H1 (cell line): Measurements from ENCODE around the gene VPS26B. TPM values are rescaled to one million over a fixed set of nuclear protein-coding genes. Genes with fewer than 3 reads are reported as not detected.

ENCODE experiments used
- CTCF ChIA-PET: fragments of 300-600 bp; sonication (Branson Sonifier 250); formaldehyde crosslinking; loops from one replicate; lab custom pipeline; 2021; ENCODE audit not compliant: partially characterized antibody; lab: Charles Lee
- POLR2A ChIA-PET: fragments of 300-600 bp; sonication (Branson Sonifier 250); formaldehyde crosslinking; loops from one replicate; lab custom pipeline; 2021; ENCODE audit warnings: inconsistent platforms; ENCODE audit not compliant: partially characterized antibody; lab: Charles Lee
- DNase-seq, 2 experiments: peaks; one replicate each; pipeline versions ENCODE4 v3.0.0 to v3.0.0-alpha.2; 2010 to 2022; ENCODE audit warnings: low spot score in 2 of 2, low read depth in 1 of 2, mixed read lengths in 1 of 2
- FAIRE-seq: peaks from 2 replicates; lab custom pipeline; 2011; peaks lifted over from hg19 to GRCh38; lab: Jason Lieb, UNC
- H2AFZ ChIP-seq: 2 replicates; pipeline ENCODE4 v1.8.1; 2012; ENCODE audit warnings: low read length, inconsistent platforms
- H2AK5ac ChIP-seq: 2 replicates; pipeline ENCODE4 v1.6.1; 2013; ENCODE audit warnings: low read depth, low read length
- H2BK120ac ChIP-seq: replicated peaks from 2 replicates; pipeline ENCODE3; 2013; ENCODE audit warnings: low read depth, low read length, inconsistent platforms
- H2BK12ac ChIP-seq: 2 replicates; pipeline ENCODE4 v1.6.1; 2013; ENCODE audit warnings: low read depth, low read length
- H2BK15ac ChIP-seq: 2 replicates; pipeline ENCODE4 v1.6.1; 2013; ENCODE audit warnings: low read length
- H2BK20ac ChIP-seq: 2 replicates; pipeline ENCODE4 v1.6.1; 2013; ENCODE audit warnings: low read length
- H2BK5ac ChIP-seq: 2 replicates; pipeline ENCODE4 v1.6.1; 2013; ENCODE audit warnings: low read depth, low read length
- H3K14ac ChIP-seq: 2 replicates; pipeline ENCODE4 v1.6.1; 2013; ENCODE audit warnings: inconsistent platforms; ENCODE audit not compliant: insufficient read length
- H3K18ac ChIP-seq: 2 replicates; pipeline ENCODE4 v1.6.1; 2013; ENCODE audit warnings: low read length; ENCODE audit errors: extremely low read depth
- H3K23ac ChIP-seq: 2 replicates; pipeline ENCODE4 v1.6.1; 2013; ENCODE audit warnings: inconsistent platforms; ENCODE audit not compliant: insufficient read length
- H3K23me2 ChIP-seq: 2 replicates; pipeline ENCODE4 v1.6.1; 2013; ENCODE audit warnings: low read depth, low read length
- H3K27ac ChIP-seq: 2 replicates; pipeline ENCODE4 v1.6.1; 2011; ENCODE audit warnings: low read depth, low read length, inconsistent platforms
- H3K27me3 ChIP-seq, 4 experiments: replicated peaks in 1 of 4; 1 replicate in 1 of 4; 2 replicates in 3 of 4; pipeline versions ENCODE4 v1.6.1 to v1.8.1; 2011 to 2013; ENCODE audit warnings: low read length in 3 of 4, mild to moderate bottlenecking in 3 of 4, inconsistent platforms in 2 of 4, mixed read lengths in 2 of 4, moderate library complexity in 1 of 4; ENCODE audit not compliant: control insufficient read depth in 3 of 4, insufficient read depth in 3 of 4; ENCODE audit errors: extremely low read depth in 1 of 4
- H3K36me3 ChIP-seq, 4 experiments: 2 replicates each; pipeline versions ENCODE4 v1.6.1 to v1.8.1; 2011 to 2013; ENCODE audit warnings: mild to moderate bottlenecking in 4 of 4, low read length in 3 of 4, moderate library complexity in 2 of 4, control low read depth in 1 of 4, inconsistent platforms in 1 of 4; ENCODE audit not compliant: insufficient read depth in 4 of 4, control insufficient read depth in 2 of 4
- H3K4ac ChIP-seq: replicated peaks from 2 replicates; pipeline ENCODE3; 2013; ENCODE audit warnings: low read length, low read depth, mixed read lengths, inconsistent platforms; ENCODE audit not compliant: insufficient read length
- H3K4me1 ChIP-seq, 4 experiments: replicated peaks in 1 of 4; 1 replicate in 1 of 4; 2 replicates in 3 of 4; pipeline versions ENCODE4 v1.6.1 to v1.8.1; 2011 to 2013; ENCODE audit warnings: low read length in 3 of 4, inconsistent platforms in 2 of 4, mixed read lengths in 1 of 4; ENCODE audit not compliant: insufficient read depth in 4 of 4, control insufficient read depth in 3 of 4
- H3K4me2 ChIP-seq, 2 experiments: 2 replicates each; pipeline versions ENCODE4 v1.6.1 to v1.8.1; 2011 to 2013; ENCODE audit warnings: low read depth in 2 of 2, low read length in 2 of 2, control low read depth in 1 of 2, inconsistent platforms in 1 of 2, mild to moderate bottlenecking in 1 of 2; ENCODE audit not compliant: insufficient read depth in 1 of 2
- H3K4me3 ChIP-seq, 4 experiments: fragments of 200-600, 300-600 bp in 1 of 4; sonication (generic), shearing (Covaris generic), sonication (Bioruptor Twin) in 1 of 4; 2 replicates each; pipeline versions ENCODE4 v1.5.1 to v1.8.1; 2011 to 2016; ENCODE audit warnings: low read length in 4 of 4, low read depth in 3 of 4, control low read depth in 2 of 4, inconsistent platforms in 2 of 4, mild to moderate bottlenecking in 2 of 4, mixed read lengths in 1 of 4, moderate library complexity in 1 of 4; ENCODE audit not compliant: insufficient read depth in 2 of 4; ENCODE audit errors: extremely low read depth in 1 of 4
- H3K56ac ChIP-seq: replicated peaks from 2 replicates; pipeline ENCODE3; 2013; ENCODE audit warnings: low read depth, mild to moderate bottlenecking, mixed read lengths, low read length, inconsistent platforms; ENCODE audit not compliant: insufficient read length
- H3K79me1 ChIP-seq: 2 replicates; pipeline ENCODE4 v1.6.1; 2013; ENCODE audit warnings: low read depth, low read length, control low read depth
- H3K79me2 ChIP-seq, 2 experiments: 2 replicates each; pipeline versions ENCODE4 v1.6.1 to v1.8.1; 2012 to 2013; ENCODE audit warnings: low read length in 2 of 2, mild to moderate bottlenecking in 2 of 2, inconsistent platforms in 1 of 2; ENCODE audit not compliant: insufficient read depth in 2 of 2, control insufficient read depth in 1 of 2
- H3K9ac ChIP-seq, 4 experiments: replicated peaks in 1 of 4; 1 replicate in 1 of 4; 2 replicates in 3 of 4; pipeline versions ENCODE4 v1.6.1 to v1.8.1; 2011 to 2013; ENCODE audit warnings: low read depth in 3 of 4, low read length in 3 of 4, control low read depth in 2 of 4, mild to moderate bottlenecking in 2 of 4, moderate library complexity in 2 of 4, inconsistent platforms in 1 of 4; ENCODE audit errors: extremely low read depth in 1 of 4
- H3K9me3 ChIP-seq, 2 experiments: 2 replicates each; pipeline versions ENCODE4 v1.6.1 to v1.8.1; 2012 to 2013; ENCODE audit warnings: mild to moderate bottlenecking in 2 of 2, moderate library complexity in 2 of 2, control low read depth in 1 of 2, inconsistent platforms in 1 of 2, low read depth in 1 of 2, low read length in 1 of 2, mixed read lengths in 1 of 2; ENCODE audit not compliant: insufficient read depth in 2 of 2
- H4K20me1 ChIP-seq, 2 experiments: replicated peaks in 1 of 2; 2 replicates each; pipeline versions ENCODE3 to v1.8.1; 2011 to 2013; ENCODE audit warnings: inconsistent platforms in 2 of 2, low read length in 2 of 2, mild to moderate bottlenecking in 1 of 2; ENCODE audit not compliant: insufficient read depth in 2 of 2, control insufficient read depth in 1 of 2
- H4K5ac ChIP-seq: 2 replicates; pipeline ENCODE4 v1.6.1; 2013; ENCODE audit warnings: low read length, low read depth, mixed read lengths, inconsistent platforms; ENCODE audit not compliant: insufficient read length
- H4K8ac ChIP-seq: 2 replicates; pipeline ENCODE4 v1.8.0; 2013; ENCODE audit warnings: mild to moderate bottlenecking, moderate library complexity, low read length, inconsistent platforms; ENCODE audit not compliant: insufficient read depth; ENCODE audit errors: extremely low read depth
- H4K91ac ChIP-seq: replicated peaks from 2 replicates; pipeline ENCODE3; 2013; ENCODE audit warnings: low read length, mixed read lengths, inconsistent platforms; ENCODE audit not compliant: insufficient read length
- CHD1 ChIP-seq: IDR thresholded peaks from 2 replicates; pipeline ENCODE4 v1.6.1; 2012; ENCODE audit warnings: low read depth, low read length, improper control_type of control experiment
- WGBS, 2 experiments: shearing (Covaris generic) in 1 of 2; methylation state at CpG; one replicate each; pipeline versions ENCODE4 v1.1.6 to v1.1.7; 2013 to 2015; ENCODE audit warnings: low lambda C conversion rate in 2 of 2, mixed read lengths in 2 of 2, inconsistent platforms in 1 of 2, low coverage in 1 of 2, missing lambda C conversion rate in 1 of 2; ENCODE audit not compliant: insufficient replicate concordance in 2 of 2, insufficient coverage in 1 of 2, insufficient read length in 1 of 2; ENCODE audit errors: extremely low coverage in 1 of 2, missing lambda C conversion rate in 1 of 2; 5-methylcytosine and 5-hydroxymethylcytosine counted together
- polyA plus RNA-seq, 7 experiments: library from polyadenylated mRNA; depleted of rRNA in 3 of 7; stranded (reverse) in 5 of 7; unstranded in 2 of 7; fragments of >200 nt in 5 of 7; fragments of 200-250 nt in 2 of 7; gene quantifications; 1 replicate in 5 of 7; 2 replicates in 1 of 7; 4 replicates in 1 of 7; pipeline versions ENCODE4 v1.2.1 to v1.2.3, GENCODE V29; 2011 to 2013; ENCODE audit warnings: missing spikeins in 2 of 7, mixed read lengths in 2 of 7
- total RNA-seq: library from RNA; stranded (reverse); fragmentation: NEBNext Ultra II Directional; extraction: Animal tissue kit (Norgen Biotek cat#: 25700); gene quantifications from 2 replicates; pipeline ENCODE4 v1.2.1, GENCODE V29; 2021

VPS26B gene
- total and polyA plus RNA-seq, 2 of the 8 experiments (the other 6 are each of a cell fraction or from before 2014, with no cell fraction given): 18.3 to 27.0 TPM

- no peak overlapping the region for H3K4me3 ChIP-seq
- no peak overlapping the region for H2AK5ac ChIP-seq
- H4K91ac ChIP-seq: no peak overlapping the region
- ChIA-PET CTCF (interaction anchor here (1.3 to 1.9 kb wide), 3 partner anchors 11 to 22 kb away, joined by 3 to 7 read pairs (median 4); no protein-coding TSS in a partner anchor), POLR2A (no interaction called here)
- H3K79me1 ChIP-seq: no peaks in the 10 kb centered on the region
- no peak overlapping the region for H2BK120ac ChIP-seq
- no peak overlapping the region for H4K8ac ChIP-seq
- no peak overlapping the region for H3K18ac ChIP-seq
- H3K56ac ChIP-seq: no peak overlapping the region
- H3K4ac ChIP-seq: no peak overlapping the region
- no peak overlapping the region for H3K9ac ChIP-seq
- no peaks in the 10 kb centered on the region for H3K9me3 ChIP-seq
- no peak overlapping the region for H3K23ac ChIP-seq
- H3K4me1 ChIP-seq: peaks cover 0 to 7% (median 2%) of the 10 kb centered on the region in 4 experiments; a peak in 3 of 7 replicates
- DNase-seq (no peak), FAIRE-seq (no peak)
- no peak overlapping the region for H3K4me2 ChIP-seq
- no peak overlapping the region for H4K5ac ChIP-seq
- no peaks in the 10 kb centered on the region for H3K27me3 ChIP-seq
- H3K79me2 ChIP-seq: peaks cover 5 to 21% of the 10 kb centered on the region in 2 experiments; a peak in 3 of 4 replicates
- 91% methylated on average over 3 of the region's 3 CpGs; no CpG with 5 or more reads in 1 of the 2 experiments for WGBS, 2 experiments
- H2BK15ac ChIP-seq: no peak overlapping the region
- peaks cover 15 to 38% (median 32%) of the 10 kb centered on the region in 4 experiments for H3K36me3 ChIP-seq
- no peak overlapping the region for H2BK20ac ChIP-seq
- H2AFZ ChIP-seq: no peak overlapping the region
- H2BK5ac ChIP-seq: no peak overlapping the region
- no peak overlapping the region for H3K14ac ChIP-seq
- H4K20me1 ChIP-seq: no peaks in the 10 kb centered on the region
- H3K27ac ChIP-seq: no peak overlapping the region
- peaks cover 10% of the 10 kb centered on the region; the same call in 1 of the 2 replicates for H3K23me2 ChIP-seq
- no peak overlapping the region for H2BK12ac ChIP-seq
- TF ChIP-seq CHD1: no peak
Observed at GRCh38 chr11:134250246-134250645, 25.8 kb downstream of the VPS26B start.
